Frontal cortex (tissue), 4 donors: ENCODE results near the gene CCDC14. TPM values are rescaled to one million over a fixed set of nuclear protein-coding genes. Genes with fewer than 3 reads are reported as not detected.
"Not testable (repeated sequence)": the region's sequence is repeated elsewhere in the genome, so short reads cannot be mapped to it uniquely, and the experiment has no call there.

ENCODE experiments used
- DNase-seq, 2 donors: peaks; one replicate each; pipeline ENCODE4 v3.0.0; 2012; ENCODE audit warnings: low spot score in 2 of 2
- FAIRE-seq: peaks from 2 replicates; lab custom pipeline; 2012; peaks lifted over from hg19 to GRCh38; lab: Jason Lieb, UNC
- total RNA-seq: library from RNA; depleted of rRNA; stranded (reverse); fragments of >200 nt; gene quantifications from one replicate; pipeline ENCODE4 v1.2.3, GENCODE V29; 2014
- donor health status: control.
- donor health status: control.
- donor health status: control.

The CCDC14 gene, protein sequence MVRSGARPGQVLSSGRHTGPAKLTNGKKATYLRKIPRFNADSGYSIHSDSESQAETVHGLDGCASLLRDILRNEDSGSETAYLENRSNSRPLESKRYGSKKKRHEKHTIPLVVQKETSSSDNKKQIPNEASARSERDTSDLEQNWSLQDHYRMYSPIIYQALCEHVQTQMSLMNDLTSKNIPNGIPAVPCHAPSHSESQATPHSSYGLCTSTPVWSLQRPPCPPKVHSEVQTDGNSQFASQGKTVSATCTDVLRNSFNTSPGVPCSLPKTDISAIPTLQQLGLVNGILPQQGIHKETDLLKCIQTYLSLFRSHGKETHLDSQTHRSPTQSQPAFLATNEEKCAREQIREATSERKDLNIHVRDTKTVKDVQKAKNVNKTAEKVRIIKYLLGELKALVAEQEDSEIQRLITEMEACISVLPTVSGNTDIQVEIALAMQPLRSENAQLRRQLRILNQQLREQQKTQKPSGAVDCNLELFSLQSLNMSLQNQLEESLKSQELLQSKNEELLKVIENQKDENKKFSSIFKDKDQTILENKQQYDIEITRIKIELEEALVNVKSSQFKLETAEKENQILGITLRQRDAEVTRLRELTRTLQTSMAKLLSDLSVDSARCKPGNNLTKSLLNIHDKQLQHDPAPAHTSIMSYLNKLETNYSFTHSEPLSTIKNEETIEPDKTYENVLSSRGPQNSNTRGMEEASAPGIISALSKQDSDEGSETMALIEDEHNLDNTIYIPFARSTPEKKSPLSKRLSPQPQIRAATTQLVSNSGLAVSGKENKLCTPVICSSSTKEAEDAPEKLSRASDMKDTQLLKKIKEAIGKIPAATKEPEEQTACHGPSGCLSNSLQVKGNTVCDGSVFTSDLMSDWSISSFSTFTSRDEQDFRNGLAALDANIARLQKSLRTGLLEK
- 83.6 TPM for total RNA-seq

GRCh38 chr3:123960781-123961507 is at the start of gene CCDC14:
Gene CCDC14 (minus strand): TSS chr3:123961229. CDS start chr3:123961173, 56 bp downstream.
- no peak for FAIRE-seq

GRCh38 chr3:124008321-124008720 is 47.3 kb upstream of the CCDC14 start:
- DNase-seq, FAIRE-seq: not testable (repeated sequence)

More at GRCh38 chr3:123960781-123961507, at the start of gene CCDC14:
- DNase-seq: peak; percentile 32 to 75

GRCh38 chr3:124007186-124007585 is 46.2 kb upstream of the CCDC14 start:
- FAIRE-seq: no peak
- DNase-seq: no peak

GRCh38 chr3:124002405-124003079 is 41.5 kb upstream of the CCDC14 start:
- FAIRE-seq, DNase-seq: not testable (repeated sequence)

GRCh38 chr3:124001366-124001765 is 40.3 kb upstream of the CCDC14 start:
- not testable (repeated sequence) for FAIRE-seq, DNase-seq

DNA sequence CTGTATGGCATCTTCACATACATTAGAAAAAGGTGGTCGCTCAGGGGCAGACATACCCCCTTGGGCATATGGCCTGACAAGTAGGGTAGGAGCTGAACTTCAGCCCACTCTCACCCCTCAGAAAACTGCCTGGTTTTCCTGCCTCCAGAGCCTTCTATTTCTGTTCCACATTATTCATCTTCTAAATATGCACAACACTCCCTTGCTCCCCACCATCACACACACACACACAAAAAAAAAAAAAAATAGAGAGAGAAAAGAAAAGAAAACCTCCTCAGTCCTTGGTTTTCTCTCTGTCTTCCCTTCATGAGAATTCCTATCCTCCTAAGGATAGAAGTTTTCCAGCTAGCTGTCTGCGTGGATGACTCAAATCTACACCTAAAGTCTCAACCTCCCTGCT is 36.5 kb upstream of the CCDC14 start:
- no peak for DNase-seq
- FAIRE-seq: no peak

- no peak for FAIRE-seq
- no peak for DNase-seq
Observed at GRCh38 chr3:123993818-123994217, 32.8 kb upstream of the CCDC14 start.

- DNase-seq, FAIRE-seq: not testable (repeated sequence)
Observed at GRCh38 chr3:123991730-123992588, 30.9 kb upstream of the CCDC14 start, which contains the start of gene ROPN1. Gene ROPN1 (minus strand): TSS chr3:123992124. CDS start chr3:123980481, 11,643 bp downstream.

- DNase-seq (no peak), FAIRE-seq (no peak)
Observed at GRCh38 chr3:123986427-123986826, 25.4 kb upstream of the CCDC14 start.

DNA sequence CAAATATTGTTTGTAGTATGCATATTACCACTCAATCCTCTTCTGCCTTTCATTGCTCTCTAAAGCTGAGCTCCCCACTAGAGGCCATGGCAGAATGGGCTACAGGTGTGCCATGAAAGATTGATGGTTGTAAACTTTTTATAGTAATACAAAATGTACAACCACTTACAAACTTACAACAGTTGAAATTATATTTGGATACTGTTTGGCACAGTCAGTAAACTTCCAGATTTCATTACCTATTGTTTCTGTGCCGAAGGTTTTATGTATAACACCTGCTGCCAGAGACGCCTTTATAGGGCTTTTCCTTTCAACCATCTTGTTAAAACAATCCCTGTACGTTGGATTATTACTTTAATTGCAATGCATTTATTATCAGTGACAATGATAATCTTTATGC is 23.9 kb upstream of the CCDC14 start:
- FAIRE-seq: no peak

GRCh38 chr3:123984350-123984749 is 23.3 kb upstream of the CCDC14 start:
- DNase-seq (no peak), FAIRE-seq (no peak)

More for the DNA sequence above, 23.9 kb upstream of the CCDC14 start:
- no peak for DNase-seq

DNA sequence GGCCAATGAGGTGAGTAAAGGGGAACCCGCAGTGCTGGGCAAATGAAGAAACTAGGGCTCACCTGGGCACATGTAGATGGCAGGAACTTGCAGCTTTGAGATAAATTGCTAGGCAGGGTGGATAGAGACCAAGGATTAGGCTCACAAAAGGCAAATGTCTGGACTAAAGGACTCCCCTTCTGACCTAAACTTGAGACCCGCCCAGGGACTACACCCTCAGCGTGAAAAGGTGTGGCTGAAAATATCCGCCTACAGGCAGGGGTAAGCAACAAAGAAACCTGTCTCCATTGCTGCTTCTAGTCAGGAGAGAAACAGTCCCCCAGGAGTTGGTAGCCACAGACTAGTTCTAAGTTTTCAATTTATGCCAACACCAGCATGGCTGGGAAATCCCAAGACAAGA is 20.3 kb upstream of the CCDC14 start:
- DNase-seq, FAIRE-seq: not testable (repeated sequence)

DNA sequence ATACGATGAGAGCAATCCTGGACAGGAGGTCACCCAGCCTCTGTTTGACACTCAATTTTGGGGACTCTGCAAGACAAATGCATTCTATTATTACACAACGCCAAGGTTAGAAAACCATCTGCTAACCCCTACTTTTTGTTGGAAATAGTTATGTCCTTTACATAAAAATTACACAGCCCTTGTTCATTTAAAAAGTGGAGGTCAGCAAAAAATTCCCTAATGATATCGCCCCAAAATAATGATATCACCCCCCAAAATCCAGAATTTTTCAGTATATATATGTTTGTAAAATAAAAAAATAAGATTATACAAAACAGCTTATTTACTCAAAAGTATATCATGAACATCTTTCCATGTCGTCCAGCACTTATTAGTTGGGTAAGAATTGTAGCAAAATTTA is 19.5 kb upstream of the CCDC14 start:
- FAIRE-seq: no peak

GRCh38 chr3:123979525-123980501 is 18.8 kb upstream of the CCDC14 start:
- peak in 1 of 2 donors; percentile 25 for DNase-seq
- FAIRE-seq: not testable (repeated sequence)

More for the DNA sequence above, 19.5 kb upstream of the CCDC14 start:
- DNase-seq: no peak

GRCh38 chr3:123976904-123977303 is 15.9 kb upstream of the CCDC14 start:
- not testable (repeated sequence) for FAIRE-seq, DNase-seq

- DNase-seq, FAIRE-seq: not testable (repeated sequence)
Observed at GRCh38 chr3:123976181-123976898, 15.3 kb upstream of the CCDC14 start.
